Iris pigment epithelial cell (primary cell): ENCODE measurements around the gene GSDME.

Experiments used
- DNase-seq: peaks from one replicate; pipeline ENCODE4 v3.0.0-alpha.2; 2011; ENCODE audit warnings: low read depth

The GSDME gene

GRCh38 chr7:24769851-24770250 lies 12.6 kb upstream of the GSDME start:
- no peak for DNase-seq

GRCh38 chr7:24769014-24769830 lies 12.0 kb upstream of the GSDME start:
- DNase-seq = no peak

- no peak for DNase-seq
Observed at GRCh38 chr7:24767878-24768569, 10.8 kb upstream of the GSDME start.

- no peak for DNase-seq
Observed at GRCh38 chr7:24764972-24765744, 7.9 kb upstream of the GSDME start.

- no peak for DNase-seq
Observed at GRCh38 chr7:24764011-24764410, 6.7 kb upstream of the GSDME start.

GRCh38 chr7:24763303-24763901 lies 6.1 kb upstream of the GSDME start:
- DNase-seq = no peak

- DNase-seq = no peak
Observed at GRCh38 chr7:24762771-24763170, 5.5 kb upstream of the GSDME start.

- no peak for DNase-seq
Observed at GRCh38 chr7:24760968-24761367, 3.7 kb upstream of the GSDME start.

GRCh38 chr7:24756545-24757352 lies 515 bp downstream of the GSDME start:
- peak; percentile 62 for DNase-seq

- peak; percentile 87 for DNase-seq
Observed at GRCh38 chr7:24755541-24756407, 1.5 kb downstream of the GSDME start.

- no peak for DNase-seq
Observed at GRCh38 chr7:24754906-24755506, 2.3 kb downstream of the GSDME start.

GRCh38 chr7:24752073-24752800 lies 5.0 kb downstream of the GSDME start:
- DNase-seq = no peak

GRCh38 chr7:24751484-24751883 lies 5.8 kb downstream of the GSDME start:
- DNase-seq = no peak

- DNase-seq = peak; percentile 63
Observed at GRCh38 chr7:24750441-24751055, 6.7 kb downstream of the GSDME start.

GRCh38 chr7:24748521-24748920 lies 8.7 kb downstream of the GSDME start:
- no peak for DNase-seq

GRCh38 chr7:24745355-24745754 lies 11.9 kb downstream of the GSDME start:
- DNase-seq = no peak

- DNase-seq = no peak
Observed at GRCh38 chr7:24743471-24743870, 13.8 kb downstream of the GSDME start.

- no peak for DNase-seq
Observed at GRCh38 chr7:24742506-24743162, 14.6 kb downstream of the GSDME start.
